Left lung (tissue), 10 donors: Measurements from ENCODE around the gene NTM. TPM values are rescaled to one million over a fixed set of nuclear protein-coding genes. Genes with fewer than 3 reads are reported as not detected.

ENCODE experiments used
- ATAC-seq: fragments of 200-7000 bp; cut with Tn5 transposase; one replicate; pipeline ENCODE4 v1.9.1; 2020; ENCODE audit warnings: moderate library complexity
- DNase-seq, 4 donors: peaks; one replicate each; pipeline ENCODE4 v3.0.0-alpha.2; 2013 to 2020
- H3K27ac ChIP-seq, 2 donors: fragments of 200-600 bp; sonication (generic) in 1 of 2; one replicate each; pipeline versions ENCODE4 v1.5.0 to v1.8.0; 2020 to 2021
- H3K27me3 ChIP-seq, 2 donors: fragments of 200-600 bp; sonication (generic) in 1 of 2; one replicate each; pipeline versions ENCODE4 v1.5.0 to v1.8.0; 2020 to 2021
- H3K36me3 ChIP-seq, 2 donors: fragments of 200-600 bp; sonication (generic) in 1 of 2; one replicate each; pipeline versions ENCODE4 v1.5.0 to v1.8.0; 2020 to 2021
- H3K4me1 ChIP-seq, 2 donors: fragments of 200-600 bp; one replicate each; pipeline ENCODE4 v1.8.0; 2021
- H3K4me3 ChIP-seq, 2 donors: fragments of 200-600 bp; sonication (generic) in 1 of 2; one replicate each; pipeline versions ENCODE4 v1.5.0 to v1.8.0; 2020 to 2021; ENCODE audit warnings: mild to moderate bottlenecking in 1 of 2
- H3K9me3 ChIP-seq, 2 donors: fragments of 200-600 bp; sonication (generic) in 1 of 2; one replicate each; pipeline versions ENCODE4 v1.5.0 to v1.8.0; 2020 to 2021
- intact Hi-C, 2 donors: fragments of 100-400 bp; cut with DNase I; formaldehyde crosslinking; loops; one replicate each; pipeline versions ENCODE4 v1.11.2 to v1.14.2; 2022
- polyA plus RNA-seq, 6 donors: library from polyadenylated mRNA; unstranded; fragments of 120-200 nt; gene quantifications; one replicate each; pipeline ENCODE4 v1.2.1, GENCODE V29; 2013; ENCODE audit not compliant: insufficient read length in 6 of 6
- total RNA-seq, 2 donors: library from RNA; stranded (reverse); fragmentation: NEBNext Ultra II Directional; extraction: Animal tissue kit (Norgen Biotek cat#: 25700); gene quantifications; one replicate each; pipeline ENCODE4 v1.2.1, GENCODE V29; 2021
- TF ChIP-seq, protein P1 (sequence below), 2 donors: fragments of 200-600 bp; sonication (generic) in 1 of 2; IDR thresholded peaks; one replicate each; pipeline versions ENCODE4 v1.5.0 to v1.8.0; 2021; ENCODE audit warnings: antibody characterized with exemption in 2 of 2
- donor health status: DM: no; HTN: yes; CAD: no.
- donor health status: DM: no; HTN: no; CAD: no.

Gene NTM
- total and polyA plus RNA-seq, 8 donors: 9.5 to 31.0 (median 21.1) TPM

DNA sequence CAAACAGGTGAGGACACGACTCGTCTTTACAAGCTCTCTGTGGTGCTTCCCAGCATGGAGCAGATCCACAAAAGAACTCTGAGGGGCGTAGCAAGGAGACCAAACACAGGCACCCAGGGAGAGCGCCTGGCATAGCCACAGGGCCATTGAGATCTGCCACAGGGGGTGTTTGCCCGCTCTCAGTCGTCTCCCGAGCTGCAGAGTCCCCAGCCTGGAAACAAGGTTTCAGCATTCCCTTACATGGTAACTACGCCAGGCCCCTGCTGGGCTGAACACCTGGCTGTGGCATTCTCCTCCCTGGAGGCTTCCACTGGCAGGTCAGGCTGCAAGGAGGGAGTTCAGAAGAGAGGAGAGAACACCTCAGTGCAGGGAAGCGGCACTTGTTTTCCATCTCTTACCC, 962.1 kb downstream of the NTM start:
- intact Hi-C loops: no loop called here
- no peak for DNase-seq
- no peak for ATAC-seq
- Histone ChIP-seq H3K27me3 (no peaks in the 10 kb centered on the region), H3K4me1 (no peaks in the 10 kb centered on the region), H3K27ac (no peak overlapping the region), H3K36me3 (no peaks in the 10 kb centered on the region), H3K9me3 (no peaks in the 10 kb centered on the region), H3K4me3 (no peak overlapping the region)
- TF ChIP-seq, protein P1, sequence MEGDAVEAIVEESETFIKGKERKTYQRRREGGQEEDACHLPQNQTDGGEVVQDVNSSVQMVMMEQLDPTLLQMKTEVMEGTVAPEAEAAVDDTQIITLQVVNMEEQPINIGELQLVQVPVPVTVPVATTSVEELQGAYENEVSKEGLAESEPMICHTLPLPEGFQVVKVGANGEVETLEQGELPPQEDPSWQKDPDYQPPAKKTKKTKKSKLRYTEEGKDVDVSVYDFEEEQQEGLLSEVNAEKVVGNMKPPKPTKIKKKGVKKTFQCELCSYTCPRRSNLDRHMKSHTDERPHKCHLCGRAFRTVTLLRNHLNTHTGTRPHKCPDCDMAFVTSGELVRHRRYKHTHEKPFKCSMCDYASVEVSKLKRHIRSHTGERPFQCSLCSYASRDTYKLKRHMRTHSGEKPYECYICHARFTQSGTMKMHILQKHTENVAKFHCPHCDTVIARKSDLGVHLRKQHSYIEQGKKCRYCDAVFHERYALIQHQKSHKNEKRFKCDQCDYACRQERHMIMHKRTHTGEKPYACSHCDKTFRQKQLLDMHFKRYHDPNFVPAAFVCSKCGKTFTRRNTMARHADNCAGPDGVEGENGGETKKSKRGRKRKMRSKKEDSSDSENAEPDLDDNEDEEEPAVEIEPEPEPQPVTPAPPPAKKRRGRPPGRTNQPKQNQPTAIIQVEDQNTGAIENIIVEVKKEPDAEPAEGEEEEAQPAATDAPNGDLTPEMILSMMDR (IDR thresholded peaks at IDR 0.05): no peak

DNA sequence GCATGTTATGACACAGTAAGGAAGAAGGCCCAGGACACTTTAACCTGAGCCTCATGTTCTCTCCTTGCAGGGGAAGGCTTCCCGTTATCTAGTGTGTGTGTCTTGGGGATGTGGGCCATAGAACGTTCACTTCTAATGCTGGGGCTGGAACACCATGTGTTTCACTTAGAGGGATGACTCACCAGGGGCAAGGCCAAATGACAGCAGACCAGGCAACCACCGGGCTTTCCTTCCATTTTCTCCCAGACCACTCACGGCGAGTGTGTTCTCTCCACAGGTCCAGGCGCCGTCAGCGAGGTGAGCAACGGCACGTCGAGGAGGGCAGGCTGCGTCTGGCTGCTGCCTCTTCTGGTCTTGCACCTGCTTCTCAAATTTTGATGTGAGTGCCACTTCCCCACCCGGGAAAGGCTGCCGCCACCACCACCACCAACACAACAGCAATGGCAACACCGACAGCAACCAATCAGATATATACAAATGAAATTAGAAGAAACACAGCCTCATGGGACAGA, 964.4 kb downstream of the NTM start:
- H3K36me3 ChIP-seq: no peaks in the 10 kb centered on the region
- intact Hi-C loops: no loop called here
- no peak overlapping the region for H3K4me3 ChIP-seq
- TF ChIP-seq, protein P1 (IDR thresholded peaks at IDR 0.05): no peak
- no peaks in the 10 kb centered on the region for H3K9me3 ChIP-seq
- no peaks in the 10 kb centered on the region for H3K27me3 ChIP-seq
- DNase-seq (no peak), ATAC-seq (no peak)
- H3K4me1 ChIP-seq: no peaks in the 10 kb centered on the region
- no peak overlapping the region for H3K27ac ChIP-seq

DNA sequence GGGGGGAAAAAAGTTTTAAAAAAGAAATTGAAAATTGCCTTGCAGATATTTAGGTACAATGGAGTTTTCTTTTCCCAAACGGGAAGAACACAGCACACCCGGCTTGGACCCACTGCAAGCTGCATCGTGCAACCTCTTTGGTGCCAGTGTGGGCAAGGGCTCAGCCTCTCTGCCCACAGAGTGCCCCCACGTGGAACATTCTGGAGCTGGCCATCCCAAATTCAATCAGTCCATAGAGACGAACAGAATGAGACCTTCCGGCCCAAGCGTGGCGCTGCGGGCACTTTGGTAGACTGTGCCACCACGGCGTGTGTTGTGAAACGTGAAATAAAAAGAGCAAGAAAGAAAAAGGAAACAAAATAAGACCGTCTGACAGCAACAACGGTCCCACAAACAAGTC, 964.9 kb downstream of the NTM start:
- H3K4me1 ChIP-seq: no peaks in the 10 kb centered on the region
- intact Hi-C loops: no loop called here
- no peaks in the 10 kb centered on the region for H3K9me3 ChIP-seq
- H3K27ac ChIP-seq: no peak overlapping the region
- H3K4me3 ChIP-seq: no peak overlapping the region
- TF ChIP-seq, protein P1 (IDR thresholded peaks at IDR 0.05): no peak
- no peaks in the 10 kb centered on the region for H3K36me3 ChIP-seq
- H3K27me3 ChIP-seq: no peaks in the 10 kb centered on the region
- DNase-seq (no peak), ATAC-seq (no peak)

DNA sequence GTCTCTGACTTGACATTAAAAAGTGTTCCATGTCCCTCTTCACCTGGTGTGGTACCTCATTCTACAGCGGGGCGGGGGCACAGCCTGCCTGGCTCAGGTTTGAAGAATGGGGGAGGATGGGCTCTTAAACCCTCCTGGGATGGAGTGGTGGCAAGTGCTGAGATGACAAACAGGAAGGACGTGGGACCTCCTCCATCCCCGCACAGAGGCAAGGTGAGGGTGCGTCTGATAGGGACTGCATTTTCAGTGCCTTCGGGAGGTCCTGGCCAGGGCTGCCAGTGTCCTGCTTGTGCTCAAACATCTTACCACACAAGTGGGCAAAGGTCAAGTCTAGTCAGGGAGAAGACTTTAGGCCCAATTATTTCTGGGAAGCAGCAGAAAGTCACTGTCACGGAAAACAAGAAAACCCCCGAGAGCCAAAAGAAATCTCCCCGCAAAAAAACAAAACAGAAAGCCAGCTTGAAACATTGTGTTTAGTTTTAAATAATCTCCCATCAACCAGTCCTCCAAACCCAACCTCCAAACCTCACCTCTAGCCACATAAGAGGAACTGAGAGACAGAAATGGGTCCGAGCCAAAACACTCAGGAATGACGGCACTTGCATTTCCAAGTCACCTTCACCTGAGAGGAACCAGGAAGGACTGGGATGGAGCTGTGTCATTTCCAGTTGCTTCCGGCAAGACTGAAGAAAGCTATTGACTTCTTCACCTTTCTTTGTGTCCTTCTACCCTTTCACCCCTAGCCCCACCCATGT, 966.5 kb downstream of the NTM start:
- no peak overlapping the region for H3K27ac ChIP-seq
- DNase-seq: no peak
- intact Hi-C loops: no loop called here
- no peaks in the 10 kb centered on the region for H3K9me3 ChIP-seq
- ATAC-seq: no peak
- no peak overlapping the region for H3K4me3 ChIP-seq
- H3K27me3 ChIP-seq: peaks cover 0 to 8% of the 10 kb centered on the region in 2 donors
- H3K4me1 ChIP-seq: no peaks in the 10 kb centered on the region
- TF ChIP-seq, protein P1 (IDR thresholded peaks at IDR 0.05): no peak
- no peaks in the 10 kb centered on the region for H3K36me3 ChIP-seq

DNA sequence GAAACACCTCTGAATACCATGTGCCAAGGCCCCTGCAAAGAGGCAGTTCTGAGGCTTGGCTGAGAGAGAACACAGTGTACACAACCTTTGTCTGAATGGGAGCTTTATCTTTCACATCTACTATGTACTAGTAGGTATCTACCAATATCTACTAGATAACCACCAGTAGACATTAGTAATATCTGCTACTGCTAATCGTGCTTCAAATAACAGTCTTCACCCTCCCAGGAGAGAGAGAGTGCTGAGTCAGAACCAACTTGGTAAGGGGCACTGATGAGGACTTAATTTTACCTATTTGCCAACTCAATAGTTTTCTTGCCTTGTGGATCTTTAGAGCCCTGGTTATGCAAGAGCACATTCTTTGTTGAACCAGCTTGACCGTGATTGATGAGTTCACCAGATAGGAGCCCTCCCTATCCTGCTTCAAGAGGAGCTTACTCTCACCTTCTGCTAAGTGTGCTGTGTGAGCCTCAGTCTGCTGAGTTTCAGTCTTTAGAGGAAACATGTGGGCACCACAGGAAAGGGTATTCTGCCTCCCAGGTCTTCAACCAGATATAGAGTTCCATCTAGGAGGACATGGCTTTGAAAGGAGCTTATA, 967.5 kb downstream of the NTM start:
- intact Hi-C loops: no loop called here
- ATAC-seq: no peak
- H3K9me3 ChIP-seq: no peaks in the 10 kb centered on the region

More for the DNA sequence above, 967.5 kb downstream of the NTM start:
- Histone ChIP-seq H3K36me3 (no peaks in the 10 kb centered on the region), H3K27me3 (peaks cover 0 to 8% of the 10 kb centered on the region in 2 donors), H3K4me3 (no peak overlapping the region), H3K4me1 (no peaks in the 10 kb centered on the region), H3K27ac (no peak overlapping the region)
- TF ChIP-seq, protein P1 (IDR thresholded peaks at IDR 0.05): no peak
- no peak for DNase-seq
